Epidermal melanocyte (primary cell): ENCODE data around the gene XIRP1.
A peak's percentile ranks its signal among the peaks of the same experiment; 100 is the strongest.

Experiments
- DNase-seq: peaks from one replicate; pipeline ENCODE4 v3.0.0; 2011; ENCODE audit warnings: low spot score; ENCODE audit not compliant: insufficient read length

XIRP1 gene

GRCh38 chr3:39166932-39167532 lies 25.4 kb downstream of the XIRP1 start:
- DNase-seq = peak; percentile 38

- DNase-seq = no peak
Observed at GRCh38 chr3:39166134-39166710, 26.2 kb downstream of the XIRP1 start.

- no peak for DNase-seq
Observed at GRCh38 chr3:39165518-39165917, 26.9 kb downstream of the XIRP1 start.

- DNase-seq = no peak
Observed at GRCh38 chr3:39164414-39164813, 28.0 kb downstream of the XIRP1 start.

- DNase-seq = no peak
Observed at GRCh38 chr3:39158148-39158715, 34.2 kb downstream of the XIRP1 start.

- no peak for DNase-seq
Observed at GRCh38 chr3:39157359-39157758, 35.0 kb downstream of the XIRP1 start.

- DNase-seq = peak; percentile 74
Observed at GRCh38 chr3:39156421-39156820, 36.0 kb downstream of the XIRP1 start.

GRCh38 chr3:39154280-39155021 lies 37.9 kb downstream of the XIRP1 start:
- no peak for DNase-seq

GRCh38 chr3:39153977-39154279 lies 38.5 kb downstream of the XIRP1 start:
- no peak for DNase-seq

- no peak for DNase-seq
Observed at GRCh38 chr3:39150803-39151631, 41.4 kb downstream of the XIRP1 start.

GRCh38 chr3:39150148-39150802 lies 42.1 kb downstream of the XIRP1 start:
- DNase-seq = no peak

GRCh38 chr3:39149498-39150147 lies 42.8 kb downstream of the XIRP1 start:
- DNase-seq = no peak

GRCh38 chr3:39149059-39149455 lies 43.3 kb downstream of the XIRP1 start:
- DNase-seq = no peak

- DNase-seq = no peak
Observed at GRCh38 chr3:39148435-39149058, 43.8 kb downstream of the XIRP1 start.

- DNase-seq = no peak
Observed at GRCh38 chr3:39147711-39148434, 44.5 kb downstream of the XIRP1 start.

- DNase-seq = peak; percentile 78
Observed at GRCh38 chr3:39146611-39147591, 45.5 kb downstream of the XIRP1 start.

GRCh38 chr3:39146083-39146501 lies 46.3 kb downstream of the XIRP1 start:
- DNase-seq = no peak

- no peak for DNase-seq
Observed at GRCh38 chr3:39144748-39145380, 47.5 kb downstream of the XIRP1 start.
